CD4-positive, alpha-beta T cell treated with Interferon alpha-2 for 1 hour (primary cell): ENCODE data around the gene UBE2M.

ENCODE experiments used
- DNase-seq, 2 donors: peaks; one replicate each; pipeline ENCODE4 v3.0.0-alpha.2; 2020 to 2022

UBE2M gene

GRCh38 chr19:58538257-58539168, 19.9 kb downstream of the UBE2M start:
- peak; percentile 22 to 51 for DNase-seq

DNA sequence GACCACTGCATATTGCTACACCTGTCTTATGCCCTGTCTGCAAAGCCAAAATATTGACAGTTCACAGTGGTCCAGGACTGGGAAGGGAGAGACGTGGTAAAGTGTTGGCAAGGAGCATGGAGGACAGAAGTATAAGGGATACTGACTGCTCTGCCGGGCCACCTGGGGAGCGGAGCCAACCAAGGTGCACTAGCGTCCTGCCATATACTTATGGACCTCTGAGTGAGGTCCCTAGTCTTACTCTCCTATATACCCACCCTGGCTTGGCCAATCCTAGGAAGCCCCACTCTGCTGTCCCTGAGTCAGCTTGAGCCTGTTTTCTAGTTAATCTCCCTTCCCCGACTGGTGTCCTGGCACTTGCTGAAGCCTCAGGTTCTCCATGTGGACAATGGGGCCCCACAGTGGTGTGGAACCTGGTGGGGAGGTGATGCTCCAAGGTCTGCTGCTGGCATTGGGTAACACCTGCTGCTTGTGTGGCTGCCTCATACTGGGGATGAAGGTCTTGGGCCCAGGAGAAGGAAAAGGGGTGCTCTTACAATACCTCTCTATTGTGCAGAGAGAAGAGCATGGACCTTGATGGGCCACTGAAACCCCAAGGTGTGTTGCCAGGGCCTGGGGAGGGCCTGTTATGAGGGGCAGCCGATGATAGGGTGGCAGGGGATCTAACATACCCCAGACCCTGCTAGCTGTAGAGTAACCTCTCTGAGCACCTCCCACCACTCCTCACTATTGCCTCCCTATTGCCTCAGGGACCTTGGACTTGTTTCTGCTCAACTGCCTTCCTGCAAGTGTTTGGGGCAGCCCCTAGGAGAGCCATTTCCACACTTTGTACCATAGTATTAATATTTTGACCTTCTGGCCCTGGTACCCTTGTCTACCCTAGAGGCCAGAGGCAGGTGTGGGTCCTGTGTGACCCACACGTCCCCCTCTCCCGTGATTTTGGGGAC, 21.3 kb downstream of the UBE2M start:
- no peak for DNase-seq

- DNase-seq: no peak
These were observed 22.6 kb downstream of the UBE2M start for GRCh38 chr19:58535857-58536256.

- DNase-seq: no peak
These were observed 27.2 kb downstream of the UBE2M start for GRCh38 chr19:58531034-58531840.

DNA sequence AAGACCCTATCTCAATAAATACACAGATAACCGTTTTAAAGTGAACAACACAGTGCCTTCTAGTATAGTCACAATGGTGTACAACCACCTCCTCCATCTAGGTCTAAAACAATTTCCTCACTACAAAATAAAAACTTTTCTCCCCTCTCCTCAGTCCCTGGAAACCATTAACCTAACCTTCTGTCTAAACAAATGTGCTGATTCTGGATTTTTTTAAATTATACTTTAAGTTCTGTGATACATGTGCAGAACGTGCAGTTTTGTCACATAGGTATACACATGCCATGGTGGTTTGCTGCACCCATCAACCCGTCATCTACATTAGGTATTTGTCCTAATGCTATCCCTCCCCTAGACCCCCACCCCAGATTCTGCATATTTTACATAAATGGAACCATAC, 29.0 kb downstream of the UBE2M start:
- no peak for DNase-seq

DNA sequence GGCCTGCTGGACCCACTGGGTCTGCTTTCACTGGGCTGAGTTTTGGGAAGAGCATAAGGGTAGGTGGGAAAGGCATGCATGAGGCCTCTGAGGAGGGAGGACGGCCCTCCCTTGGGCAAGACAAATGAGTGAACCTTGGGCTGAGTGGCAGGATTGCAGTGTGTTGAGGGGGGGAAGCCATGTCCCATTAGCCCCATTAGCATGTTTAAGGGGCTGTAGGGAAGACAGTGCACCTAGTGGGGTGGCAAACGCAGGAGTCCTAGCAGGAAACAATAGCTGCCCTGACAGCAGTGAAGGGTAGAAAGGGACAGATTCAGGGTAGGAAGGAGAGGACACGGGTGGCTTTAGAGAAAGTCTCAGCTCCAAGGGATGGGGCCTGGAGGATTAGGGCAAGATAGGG, 35.7 kb downstream of the UBE2M start:
- DNase-seq: no peak

GRCh38 chr19:58521651-58522050, 36.8 kb downstream of the UBE2M start:
- DNase-seq: no peak

DNA sequence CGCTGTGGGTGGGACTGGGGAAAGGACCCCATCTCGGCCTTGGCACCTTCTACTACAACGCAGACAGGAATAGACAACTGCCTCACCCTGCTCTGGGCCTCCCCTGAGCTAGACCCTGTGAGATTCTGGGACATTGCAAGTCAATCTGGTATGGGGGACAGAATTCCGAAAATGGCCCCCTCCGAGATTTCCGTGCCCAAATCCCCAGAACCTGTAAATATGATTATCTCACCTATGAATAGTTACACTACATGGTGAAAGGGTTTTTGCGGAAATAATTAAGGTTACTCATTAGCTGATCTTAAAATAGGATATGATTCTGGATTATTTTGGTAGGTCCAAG, 38.2 kb downstream of the UBE2M start:
- DNase-seq: no peak

GRCh38 chr19:58519355-58520256, 38.8 kb downstream of the UBE2M start, which contains the start of gene ZBTB45:
Gene ZBTB45, minus strand, starts transcription at chr19:58519810. Its CDS starts 2,137 bp downstream, at chr19:58517673.
- DNase-seq: peak; percentile 92 to 93

DNA sequence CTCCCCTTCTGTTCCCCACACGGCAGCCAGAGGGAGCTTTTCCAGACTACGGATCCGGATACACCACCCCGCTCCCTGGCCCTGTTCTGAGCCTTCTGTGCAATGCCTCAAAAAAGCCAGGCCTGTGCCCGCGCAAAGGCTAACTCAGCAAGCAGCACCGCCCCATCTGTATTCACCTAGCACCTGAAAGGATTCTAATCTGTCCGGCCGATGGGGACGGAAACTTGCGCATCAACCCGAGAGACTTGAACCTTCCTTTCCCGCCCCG, 39.4 kb downstream of the UBE2M start:
- peak; percentile 43 to 56 for DNase-seq

- DNase-seq: no peak
These were observed 39.9 kb downstream of the UBE2M start for GRCh38 chr19:58518256-58519086.

DNA sequence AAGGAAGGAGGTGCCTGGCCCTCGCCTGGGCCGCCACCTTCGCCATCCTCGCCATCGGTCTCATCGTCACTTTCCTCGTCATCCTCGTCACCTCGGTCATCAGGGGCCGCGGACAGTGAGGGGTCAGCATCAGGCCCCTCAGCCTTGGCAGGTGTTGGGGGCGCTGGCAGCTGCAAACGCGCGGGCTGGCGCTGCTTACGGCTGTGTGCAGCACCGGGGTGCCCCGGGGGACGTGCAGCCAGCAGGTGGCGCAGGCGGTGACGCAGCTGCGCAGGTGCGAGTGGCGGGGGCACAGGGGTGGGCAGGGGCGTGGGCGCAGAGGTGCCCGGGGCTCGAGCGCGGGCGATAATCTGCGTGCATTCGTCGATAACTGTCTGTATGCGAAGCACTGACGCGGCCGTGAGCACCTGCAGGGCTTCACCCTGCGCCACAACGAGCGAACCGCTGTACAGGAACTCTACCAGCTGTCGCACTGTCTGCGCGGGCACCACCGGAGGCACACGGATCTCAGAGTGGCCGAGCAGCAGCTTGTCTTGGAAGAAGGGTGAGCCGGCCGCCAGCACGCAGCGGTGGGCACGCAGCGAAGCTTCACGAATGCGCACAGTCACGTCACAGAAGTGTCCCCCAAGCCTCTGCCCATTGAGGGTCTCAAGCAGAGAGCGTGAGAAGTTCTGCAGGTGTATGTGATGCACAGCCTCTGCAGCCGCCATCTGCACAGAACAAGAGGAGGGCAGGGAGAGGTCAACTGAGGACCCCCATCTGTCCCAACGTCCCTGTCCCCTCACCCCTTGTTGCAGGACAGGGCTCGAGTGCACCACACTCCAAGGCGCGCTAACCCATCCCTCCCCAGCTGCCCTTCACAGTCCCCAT, 41.2 kb downstream of the UBE2M start:
- DNase-seq: no peak

DNA sequence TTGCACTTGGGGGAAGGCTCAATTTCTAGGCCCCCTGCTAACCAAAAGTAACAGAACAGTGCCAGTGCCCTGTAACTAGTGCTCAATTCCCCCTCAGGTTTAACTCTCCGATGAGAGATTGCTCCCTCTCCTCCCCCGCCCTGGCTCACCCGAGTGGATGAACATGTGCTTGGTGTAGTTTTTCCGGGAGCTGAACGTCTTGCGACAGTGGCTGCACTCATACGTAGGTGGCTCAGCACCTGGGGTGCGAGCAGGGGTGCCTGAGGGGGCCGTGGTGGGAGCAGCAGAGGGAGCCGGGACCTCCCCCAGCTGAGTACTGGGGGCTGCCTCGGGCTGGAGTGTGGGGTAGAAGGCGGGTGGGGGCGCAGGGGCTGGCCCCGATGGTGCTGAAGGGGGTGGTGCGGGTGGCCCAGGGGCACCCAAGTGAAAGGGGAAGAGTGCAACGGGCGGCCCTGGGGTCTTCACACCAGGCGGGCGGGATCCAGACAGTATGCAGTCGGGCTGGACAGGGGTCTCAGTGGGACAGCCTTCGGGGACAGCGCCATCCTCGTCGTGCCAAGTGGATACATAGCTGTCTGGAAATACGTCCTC, 42.1 kb downstream of the UBE2M start:
- DNase-seq: no peak

- DNase-seq: no peak
These were observed 43.2 kb downstream of the UBE2M start for GRCh38 chr19:58515259-58515658.

DNA sequence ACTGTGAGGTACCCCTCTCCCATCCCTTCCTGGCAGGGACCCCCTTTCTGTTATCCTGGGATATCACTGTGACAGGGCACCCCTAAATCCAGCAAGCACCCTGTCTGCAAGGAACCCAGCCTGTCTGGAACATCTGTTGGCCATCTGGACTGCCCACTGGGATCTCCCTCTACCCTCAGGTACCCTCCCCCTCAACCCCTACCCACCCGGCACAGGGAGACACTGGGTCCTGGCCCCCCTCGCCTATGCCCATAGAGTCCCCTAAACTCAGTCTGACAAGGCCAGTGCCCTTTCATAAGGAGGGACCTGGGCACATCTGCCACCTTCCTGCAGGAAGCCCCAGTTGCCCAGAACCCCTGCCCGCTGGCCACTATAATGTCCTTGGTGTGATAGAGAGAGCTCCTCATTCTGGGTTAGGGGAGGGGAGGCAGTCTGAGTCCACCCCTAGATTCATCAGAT, 43.8 kb downstream of the UBE2M start:
- DNase-seq: no peak

DNA sequence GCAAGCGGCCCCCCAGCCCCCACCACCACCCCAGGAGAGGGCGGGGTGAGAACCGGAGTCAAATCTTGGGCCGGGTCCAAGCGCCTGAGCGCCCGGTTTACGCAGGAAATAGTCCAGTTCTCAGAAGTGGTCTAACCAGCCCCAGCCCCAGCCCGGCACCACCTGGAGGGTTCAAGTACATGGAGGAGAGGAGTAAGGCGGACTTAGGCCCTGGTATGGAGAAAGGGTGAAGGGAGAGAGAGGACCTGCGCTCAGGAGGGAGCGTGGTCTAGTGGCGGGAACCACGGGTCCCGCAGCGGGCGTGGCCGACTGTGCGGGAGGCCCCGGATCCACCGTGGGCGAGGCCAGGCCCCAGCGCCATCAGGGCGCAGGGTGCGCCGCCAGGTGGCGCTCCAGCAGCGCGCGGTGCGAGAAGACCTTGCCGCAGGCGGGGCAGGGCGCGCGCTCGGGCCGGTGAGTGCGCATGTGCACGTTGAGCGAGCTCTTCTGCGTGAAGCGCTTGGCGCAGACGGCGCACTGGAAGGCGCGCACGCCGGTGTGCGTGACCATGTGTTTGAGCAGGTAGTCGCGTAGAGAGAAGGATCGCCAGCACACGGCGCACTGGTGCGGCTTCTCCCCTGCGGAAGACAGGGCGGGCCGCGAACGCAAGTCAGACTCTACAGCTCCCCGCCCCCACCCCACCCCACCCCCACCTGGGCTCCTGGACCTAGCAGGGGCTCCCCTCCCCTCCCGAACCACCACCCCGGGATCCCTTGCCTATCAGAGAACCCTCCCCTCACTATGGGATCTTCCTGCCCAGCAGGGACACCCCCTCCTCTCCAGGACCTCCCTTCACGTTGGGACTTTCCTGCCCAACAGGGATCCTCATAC, 44.5 kb downstream of the UBE2M start:
- DNase-seq: peak; percentile 92 to 95

- DNase-seq: no peak
These were observed 45.2 kb downstream of the UBE2M start for GRCh38 chr19:58513213-58513693.
